ENCODE measurements around the gene PLSCR3.

The PLSCR3 gene

GRCh38 chr17:7405350-7406234 is 11.3 kb upstream of the PLSCR3 start:
- DNase-seq, result no peak

GRCh38 chr17:7404737-7405349 is 10.5 kb upstream of the PLSCR3 start:
- DNase-seq, result no peak

GRCh38 chr17:7403977-7404736 is 9.8 kb upstream of the PLSCR3 start, which contains the start of gene TMEM256:
TMEM256 (minus strand) TSS chr17:7404097; CDS start chr17:7404084, 13 bp downstream.
- DNase-seq, result peak; percentile 100

GRCh38 chr17:7403727-7403976 is 9.3 kb upstream of the PLSCR3 start:
- no peak for DNase-seq

- DNase-seq, result no peak
Observed at GRCh38 chr17:7403043-7403726, 8.9 kb upstream of the PLSCR3 start.

GRCh38 chr17:7398612-7399011 is 4.3 kb upstream of the PLSCR3 start:
- no peak for DNase-seq

- no peak for DNase-seq
Observed at GRCh38 chr17:7396147-7396546, 1.8 kb upstream of the PLSCR3 start.

- peak; percentile 10 for DNase-seq
Observed at GRCh38 chr17:7393613-7394451, 493 bp downstream of the PLSCR3 start.

GRCh38 chr17:7392696-7393612 is 1.4 kb downstream of the PLSCR3 start:
- DNase-seq, result no peak

GRCh38 chr17:7391307-7391706 is 3.0 kb downstream of the PLSCR3 start:
- no peak for DNase-seq

GRCh38 chr17:7389924-7390910 is 4.1 kb downstream of the PLSCR3 start:
- DNase-seq, result no peak

- no peak for DNase-seq
Observed at GRCh38 chr17:7388856-7389255, 5.5 kb downstream of the PLSCR3 start.

- DNase-seq, result no peak
Observed at GRCh38 chr17:7384489-7385081, 9.7 kb downstream of the PLSCR3 start.

- DNase-seq, result peak; percentile 26
Observed at GRCh38 chr17:7383742-7384488, 10.4 kb downstream of the PLSCR3 start.

GRCh38 chr17:7383371-7383741 is 11.0 kb downstream of the PLSCR3 start:
- no peak for DNase-seq

- DNase-seq, result no peak
Observed at GRCh38 chr17:7382901-7383300, 11.4 kb downstream of the PLSCR3 start.

GRCh38 chr17:7380855-7381683 is 13.3 kb downstream of the PLSCR3 start, which contains the start of gene TNK1:
TNK1 (plus strand) TSS chr17:7381089; CDS start chr17:7382927, 1,838 bp downstream.
- DNase-seq, result no peak

- DNase-seq, result peak; percentile 25
Observed at GRCh38 chr17:7380321-7380720, 14.0 kb downstream of the PLSCR3 start.
